H9 (cell line): ENCODE results near the gene GHRL. TPM values are rescaled to one million over a fixed set of nuclear protein-coding genes. Genes with fewer than 3 reads are reported as not detected.

Experiments
- DNase-seq: peaks from one replicate; pipeline ENCODE4 v3.0.0-alpha.2; 2017
- H2AFZ ChIP-seq: one replicate; pipeline ENCODE4 v1.6.1; 2013; ENCODE audit warnings: mild to moderate bottlenecking, low read length, control low read depth, moderate library complexity
- H2AK5ac ChIP-seq: 2 replicates; pipeline ENCODE4 v1.6.1; 2013; ENCODE audit warnings: low read length, control low read depth, mixed read lengths; ENCODE audit not compliant: insufficient read length
- H2BK120ac ChIP-seq: one replicate; pipeline ENCODE4 v1.6.1; 2013; ENCODE audit warnings: low read depth, mild to moderate bottlenecking, low read length, control low read depth, inconsistent platforms; ENCODE audit not compliant: poor library complexity, severe bottlenecking
- H2BK12ac ChIP-seq: 2 replicates; pipeline ENCODE4 v1.6.1; 2013; ENCODE audit warnings: low read length, control low read depth, mixed read lengths, low read depth; ENCODE audit not compliant: insufficient read length
- H2BK15ac ChIP-seq: 2 replicates; pipeline ENCODE4 v1.6.1; 2013; ENCODE audit warnings: low read depth, low read length, control low read depth
- H2BK20ac ChIP-seq: one replicate; pipeline ENCODE4 v1.6.1; 2013; ENCODE audit warnings: low read depth, mild to moderate bottlenecking, low read length, control low read depth, inconsistent platforms; ENCODE audit not compliant: poor library complexity, severe bottlenecking
- H2BK5ac ChIP-seq: 2 replicates; pipeline ENCODE4 v1.6.1; 2013; ENCODE audit warnings: low read length, control low read depth, mixed read lengths; ENCODE audit not compliant: insufficient read length
- H3K14ac ChIP-seq: 2 replicates; pipeline ENCODE4 v1.6.1; 2013; ENCODE audit warnings: low read length, control low read depth; ENCODE audit not compliant: insufficient read depth
- H3K18ac ChIP-seq: 2 replicates; pipeline ENCODE4 v1.6.1; 2013; ENCODE audit warnings: low read depth, mild to moderate bottlenecking, mixed read lengths, low read length, control low read depth; ENCODE audit not compliant: insufficient read length
- H3K23ac ChIP-seq: 2 replicates; pipeline ENCODE4 v1.6.1; 2013; ENCODE audit warnings: low read length, control low read depth, mixed read lengths, low read depth; ENCODE audit not compliant: insufficient read length
- H3K23me2 ChIP-seq: 2 replicates; pipeline ENCODE4 v1.6.1; 2013; ENCODE audit warnings: low read depth, mild to moderate bottlenecking, mixed read lengths, low read length, control low read depth; ENCODE audit not compliant: insufficient read length, poor library complexity, severe bottlenecking
- H3K27ac ChIP-seq: 2 replicates; pipeline ENCODE4 v1.5.1; 2013; ENCODE audit warnings: low read length, control low read depth, mixed read lengths, low read depth; ENCODE audit not compliant: insufficient read length
- H3K27me3 ChIP-seq: 2 replicates; pipeline ENCODE4 v1.6.1; 2013; ENCODE audit warnings: low read length, control low read depth, inconsistent platforms; ENCODE audit not compliant: insufficient read depth
- H3K4ac ChIP-seq: 2 replicates; pipeline ENCODE4 v1.6.1; 2013; ENCODE audit warnings: low read depth, mild to moderate bottlenecking, control low read depth, inconsistent platforms, low read length, moderate library complexity
- H3K4me1 ChIP-seq: 2 replicates; pipeline ENCODE4 v1.6.1; 2013; ENCODE audit warnings: low read length, control low read depth, inconsistent platforms; ENCODE audit not compliant: insufficient read depth
- H3K4me2 ChIP-seq: 2 replicates; pipeline ENCODE4 v1.6.1; 2013; ENCODE audit warnings: low read length, control low read depth, mixed read lengths; ENCODE audit not compliant: insufficient read length, insufficient read depth
- H3K56ac ChIP-seq: 2 replicates; pipeline ENCODE4 v1.6.1; 2013; ENCODE audit warnings: low read depth, mild to moderate bottlenecking, mixed read lengths, low read length, control low read depth; ENCODE audit not compliant: insufficient read length
- H3K79me1 ChIP-seq: 2 replicates; pipeline ENCODE4 v1.6.1; 2013; ENCODE audit warnings: low read depth, mild to moderate bottlenecking, moderate library complexity, low read length, control low read depth, inconsistent platforms; ENCODE audit not compliant: insufficient read depth, poor library complexity, severe bottlenecking
- H3K79me2 ChIP-seq: 2 replicates; pipeline ENCODE4 v1.6.1; 2013; ENCODE audit warnings: low read length, control low read depth, inconsistent platforms; ENCODE audit not compliant: insufficient read depth
- H3K9ac ChIP-seq: 2 replicates; pipeline ENCODE4 v1.6.1; 2013; ENCODE audit warnings: low read length, control low read depth, mixed read lengths; ENCODE audit not compliant: insufficient read length; ENCODE audit errors: extremely low read depth
- H3K9me3 ChIP-seq: one replicate; pipeline ENCODE4 v1.6.1; 2013; ENCODE audit warnings: low read depth, low read length, inconsistent platforms; ENCODE audit not compliant: control insufficient read depth
- H3T11ph ChIP-seq: one replicate; pipeline ENCODE4 v1.6.1; 2013; ENCODE audit warnings: mild to moderate bottlenecking, low read length, control low read depth, inconsistent platforms
- H4K20me1 ChIP-seq: one replicate; pipeline ENCODE4 v1.6.1; 2013; ENCODE audit not compliant: control insufficient read depth, insufficient read length, insufficient read depth
- H4K5ac ChIP-seq: 2 replicates; pipeline ENCODE4 v1.6.1; 2013; ENCODE audit warnings: low read depth, mild to moderate bottlenecking, mixed read lengths, low read length, control low read depth; ENCODE audit not compliant: insufficient read length
- H4K8ac ChIP-seq: replicated peaks from 2 replicates; pipeline ENCODE4 v1.6.1; 2013; ENCODE audit warnings: low read length, control low read depth, mixed read lengths, low read depth; ENCODE audit not compliant: insufficient read length
- H4K91ac ChIP-seq: 2 replicates; pipeline ENCODE4 v1.6.1; 2013; ENCODE audit warnings: low read depth, mild to moderate bottlenecking, moderate library complexity, mixed read lengths, low read length, control low read depth; ENCODE audit not compliant: insufficient read length
- H3K27ac Mint-ChIP-seq, 3 experiments: 2 replicates in 2 of 3; 3 replicates in 1 of 3; pipeline ENCODE4 v1.8.0; 2020 to 2021; ENCODE audit warnings: mixed read lengths in 3 of 3, mild to moderate bottlenecking in 1 of 3, moderate library complexity in 1 of 3
- H3K27me3 Mint-ChIP-seq: 2 replicates; pipeline ENCODE4 v1.8.0; 2021; ENCODE audit warnings: low read depth, mild to moderate bottlenecking, moderate library complexity, mixed read lengths
- H3K36me3 Mint-ChIP-seq, 3 experiments: 2 replicates in 2 of 3; 3 replicates in 1 of 3; pipeline ENCODE4 v1.8.0; 2020 to 2021; ENCODE audit warnings: low read depth in 3 of 3, mixed read lengths in 3 of 3; ENCODE audit not compliant: insufficient read depth in 1 of 3
- H3K4me1 Mint-ChIP-seq, 2 experiments: 2 replicates each; pipeline ENCODE4 v1.8.0; 2020; ENCODE audit warnings: mixed read lengths in 2 of 2
- H3K4me3 Mint-ChIP-seq, 2 experiments: 2 replicates in 1 of 2; 3 replicates in 1 of 2; pipeline ENCODE4 v1.8.0; 2020 to 2021; ENCODE audit warnings: mild to moderate bottlenecking in 2 of 2, mixed read lengths in 2 of 2, moderate library complexity in 1 of 2
- H3K9me3 Mint-ChIP-seq, 2 experiments: 2 replicates in 1 of 2; 3 replicates in 1 of 2; pipeline ENCODE4 v1.8.0; 2020; ENCODE audit warnings: mild to moderate bottlenecking in 2 of 2, mixed read lengths in 2 of 2, moderate library complexity in 1 of 2
- WGBS: extraction: QIAGEN DNeasy Blood & Tissue Kit; methylation state at CpG from one replicate; pipeline ENCODE4 v1.1.7; 2013; ENCODE audit warnings: missing lambda C conversion rate, low lambda C conversion rate, mixed read lengths; ENCODE audit not compliant: insufficient read length; ENCODE audit errors: extremely low coverage; 5-methylcytosine and 5-hydroxymethylcytosine counted together
- total RNA-seq: library from RNA; stranded (reverse); gene quantifications from 2 replicates; pipeline ENCODE4 v1.2.1, GENCODE V29; 2021
- TF ChIP-seq, protein P1 (sequence below): fragments of 200-600 bp; sonication (generic); conservative IDR thresholded peaks from 3 replicates; pipeline ENCODE4 v1.8.0; 2021; ENCODE audit warnings: antibody characterized with exemption, mild to moderate bottlenecking

Gene GHRL
- total RNA-seq, 1 experiment from 2014 or later, result 1.3 TPM

- H3K23me2 ChIP-seq, result no peaks in the 10 kb centered on the region
- H4K5ac ChIP-seq, result no peak overlapping the region
- H4K8ac ChIP-seq, result no peak overlapping the region
- H4K20me1 ChIP-seq, result no peaks in the 10 kb centered on the region
- H3K9me3 Mint-ChIP-seq, result no peaks in the 10 kb centered on the region
- no peak overlapping the region for H2BK120ac ChIP-seq
- H3K4me3 Mint-ChIP-seq, result no peak overlapping the region
- H2BK20ac ChIP-seq, result no peak overlapping the region
- no peak overlapping the region for H3K56ac ChIP-seq
- TF ChIP-seq, protein P1, sequence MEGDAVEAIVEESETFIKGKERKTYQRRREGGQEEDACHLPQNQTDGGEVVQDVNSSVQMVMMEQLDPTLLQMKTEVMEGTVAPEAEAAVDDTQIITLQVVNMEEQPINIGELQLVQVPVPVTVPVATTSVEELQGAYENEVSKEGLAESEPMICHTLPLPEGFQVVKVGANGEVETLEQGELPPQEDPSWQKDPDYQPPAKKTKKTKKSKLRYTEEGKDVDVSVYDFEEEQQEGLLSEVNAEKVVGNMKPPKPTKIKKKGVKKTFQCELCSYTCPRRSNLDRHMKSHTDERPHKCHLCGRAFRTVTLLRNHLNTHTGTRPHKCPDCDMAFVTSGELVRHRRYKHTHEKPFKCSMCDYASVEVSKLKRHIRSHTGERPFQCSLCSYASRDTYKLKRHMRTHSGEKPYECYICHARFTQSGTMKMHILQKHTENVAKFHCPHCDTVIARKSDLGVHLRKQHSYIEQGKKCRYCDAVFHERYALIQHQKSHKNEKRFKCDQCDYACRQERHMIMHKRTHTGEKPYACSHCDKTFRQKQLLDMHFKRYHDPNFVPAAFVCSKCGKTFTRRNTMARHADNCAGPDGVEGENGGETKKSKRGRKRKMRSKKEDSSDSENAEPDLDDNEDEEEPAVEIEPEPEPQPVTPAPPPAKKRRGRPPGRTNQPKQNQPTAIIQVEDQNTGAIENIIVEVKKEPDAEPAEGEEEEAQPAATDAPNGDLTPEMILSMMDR, result no peak
- no peak overlapping the region for H3T11ph ChIP-seq
- no peak overlapping the region for H2BK12ac ChIP-seq
- no peaks in the 10 kb centered on the region for H3K79me2 ChIP-seq
- no peak overlapping the region for H3K18ac ChIP-seq
- DNase-seq, result no peak
- no CpG with 5 or more reads among the region's 4 CpGs for WGBS
- H3K14ac ChIP-seq, result no peak overlapping the region
- no peak overlapping the region for H3K4ac ChIP-seq
- H3K4me1 Mint-ChIP-seq, result peaks cover 10 to 11% of the 10 kb centered on the region in 2 experiments
- H3K9me3 ChIP-seq, result no peaks in the 10 kb centered on the region
- H3K4me1 ChIP-seq, result 0 out of 2 replicates have a peak, but pooled peaks cover 2% of the 10 kb centered on the region
- no peak overlapping the region for H3K9ac ChIP-seq
- H2BK15ac ChIP-seq, result no peak overlapping the region
- H3K23ac ChIP-seq, result no peak overlapping the region
- H3K27me3 Mint-ChIP-seq, result peaks cover 5% of the 10 kb centered on the region
- no peak overlapping the region for H2AK5ac ChIP-seq
- H3K4me2 ChIP-seq, result no peak overlapping the region
- no peaks in the 10 kb centered on the region for H3K27me3 ChIP-seq
- H3K79me1 ChIP-seq, result no peaks in the 10 kb centered on the region
- H2BK5ac ChIP-seq, result no peak overlapping the region
- no peak overlapping the region for H2AFZ ChIP-seq
- no peak overlapping the region for H4K91ac ChIP-seq
- no peak overlapping the region for H3K27ac Mint-ChIP-seq
- H3K27ac ChIP-seq, result no peak overlapping the region
- no peaks in the 10 kb centered on the region; a peak in 1 of 7 replicates for H3K36me3 Mint-ChIP-seq
These were observed 47.3 kb upstream of the GHRL start for GRCh38 chr3:10340046-10340445.
